Neuronal stem cell (in vitro differentiated cells): ENCODE measurements around the gene TIAM2.
A peak's percentile ranks its signal among the peaks of the same experiment; 100 is the strongest.

Experiments used
- DNase-seq: peaks from one replicate; pipeline ENCODE4 v3.0.0-alpha.2; 2013; ENCODE audit warnings: low spot score
- H2AFZ ChIP-seq: one replicate; pipeline ENCODE4 v1.6.1; 2013; ENCODE audit warnings: mild to moderate bottlenecking, low read length, inconsistent platforms
- H2AK5ac ChIP-seq: 2 replicates; pipeline ENCODE4 v1.6.1; 2013; ENCODE audit warnings: low read depth, mild to moderate bottlenecking, inconsistent platforms, low read length, moderate library complexity, mixed read lengths
- H2BK120ac ChIP-seq: 2 replicates; pipeline ENCODE4 v1.6.1; 2013; ENCODE audit warnings: low read depth, mild to moderate bottlenecking, inconsistent platforms, low read length, moderate library complexity, mixed read lengths
- H2BK12ac ChIP-seq: one replicate; pipeline ENCODE4 v1.6.1; 2013; ENCODE audit warnings: low read length, inconsistent platforms
- H2BK15ac ChIP-seq: 2 replicates; pipeline ENCODE4 v1.6.1; 2013; ENCODE audit warnings: mild to moderate bottlenecking, low read length, inconsistent platforms, mixed read lengths
- H2BK5ac ChIP-seq: one replicate; pipeline ENCODE4 v1.6.1; 2013; ENCODE audit warnings: inconsistent platforms, mild to moderate bottlenecking, low read length, moderate library complexity
- H3K14ac ChIP-seq: one replicate; pipeline ENCODE4 v1.6.1; 2013; ENCODE audit warnings: low read length, inconsistent platforms
- H3K18ac ChIP-seq: 2 replicates; pipeline ENCODE4 v1.6.1; 2013; ENCODE audit warnings: low read length, inconsistent platforms
- H3K23ac ChIP-seq: 2 replicates; pipeline ENCODE4 v1.6.1; 2013; ENCODE audit warnings: low read depth, mild to moderate bottlenecking, mixed read lengths, low read length, inconsistent platforms; ENCODE audit not compliant: poor library complexity
- H3K27ac ChIP-seq: replicated peaks from 3 replicates; pipeline ENCODE4 v1.5.1; 2013; ENCODE audit warnings: low read length, inconsistent platforms
- H3K27me3 ChIP-seq, 3 experiments: 2 replicates each; pipeline ENCODE4 v1.6.1; 2013; ENCODE audit warnings: low read length in 3 of 3, mild to moderate bottlenecking in 2 of 3, inconsistent platforms in 1 of 3, low read depth in 1 of 3, mixed read lengths in 1 of 3, moderate library complexity in 1 of 3; ENCODE audit not compliant: control insufficient read depth in 3 of 3, insufficient read depth in 3 of 3
- H3K36me3 ChIP-seq, 2 donors: replicated peaks in 1 of 2; 2 replicates each; pipeline ENCODE4 v1.6.1; 2013; ENCODE audit warnings: low read length in 2 of 2; ENCODE audit not compliant: control insufficient read depth in 2 of 2, insufficient read depth in 2 of 2
- H3K4ac ChIP-seq: 2 replicates; pipeline ENCODE4 v1.6.1; 2013; ENCODE audit warnings: inconsistent platforms, mild to moderate bottlenecking, low read length, moderate library complexity
- H3K4me1 ChIP-seq, 2 donors: 1 replicate in 1 of 2; 2 replicates in 1 of 2; pipeline ENCODE4 v1.6.1; 2013; ENCODE audit warnings: low read length in 2 of 2, low read depth in 1 of 2; ENCODE audit not compliant: control insufficient read depth in 2 of 2, insufficient read depth in 1 of 2
- H3K4me2 ChIP-seq: one replicate; pipeline ENCODE4 v1.6.1; 2013; ENCODE audit warnings: mild to moderate bottlenecking, low read length, inconsistent platforms; ENCODE audit not compliant: insufficient read depth, poor library complexity, severe bottlenecking
- H3K4me3 ChIP-seq, 2 donors: 2 replicates each; pipeline ENCODE4 v1.5.1; 2013; ENCODE audit warnings: low read length in 2 of 2, mild to moderate bottlenecking in 2 of 2, inconsistent platforms in 1 of 2, moderate library complexity in 1 of 2
- H3K79me1 ChIP-seq: one replicate; pipeline ENCODE4 v1.6.1; 2013; ENCODE audit warnings: low read depth, mild to moderate bottlenecking, inconsistent platforms, low read length, moderate library complexity
- H3K9ac ChIP-seq: one replicate; pipeline ENCODE4 v1.6.1; 2013; ENCODE audit warnings: mild to moderate bottlenecking, low read depth, low read length, inconsistent platforms; ENCODE audit not compliant: poor library complexity
- H3K9me3 ChIP-seq, 2 donors: replicated peaks in 1 of 2; 2 replicates each; pipeline versions ENCODE3 to v1.6.1; 2013; ENCODE audit warnings: low read length in 2 of 2, mild to moderate bottlenecking in 2 of 2, inconsistent platforms in 1 of 2, low read depth in 1 of 2, mixed read lengths in 1 of 2, moderate library complexity in 1 of 2; ENCODE audit not compliant: control insufficient read depth in 2 of 2, insufficient read depth in 1 of 2
- H4K8ac ChIP-seq: one replicate; pipeline ENCODE4 v1.6.1; 2013; ENCODE audit warnings: low read depth, mild to moderate bottlenecking, inconsistent platforms, low read length, moderate library complexity
- H4K91ac ChIP-seq: one replicate; pipeline ENCODE4 v1.6.1; 2013; ENCODE audit warnings: low read length, low read depth, mild to moderate bottlenecking, inconsistent platforms; ENCODE audit not compliant: poor library complexity
- WGBS, 2 donors: extraction: QIAGEN DNeasy Blood & Tissue Kit; methylation state at CpG; one replicate each; pipeline ENCODE4 v1.1.7; 2013; ENCODE audit warnings: missing lambda C conversion rate in 2 of 2, mixed read lengths in 1 of 2; ENCODE audit not compliant: insufficient read length in 2 of 2, insufficient replicate concordance in 1 of 2; ENCODE audit errors: extremely low coverage in 2 of 2; 5-methylcytosine and 5-hydroxymethylcytosine counted together

Gene TIAM2

DNA sequence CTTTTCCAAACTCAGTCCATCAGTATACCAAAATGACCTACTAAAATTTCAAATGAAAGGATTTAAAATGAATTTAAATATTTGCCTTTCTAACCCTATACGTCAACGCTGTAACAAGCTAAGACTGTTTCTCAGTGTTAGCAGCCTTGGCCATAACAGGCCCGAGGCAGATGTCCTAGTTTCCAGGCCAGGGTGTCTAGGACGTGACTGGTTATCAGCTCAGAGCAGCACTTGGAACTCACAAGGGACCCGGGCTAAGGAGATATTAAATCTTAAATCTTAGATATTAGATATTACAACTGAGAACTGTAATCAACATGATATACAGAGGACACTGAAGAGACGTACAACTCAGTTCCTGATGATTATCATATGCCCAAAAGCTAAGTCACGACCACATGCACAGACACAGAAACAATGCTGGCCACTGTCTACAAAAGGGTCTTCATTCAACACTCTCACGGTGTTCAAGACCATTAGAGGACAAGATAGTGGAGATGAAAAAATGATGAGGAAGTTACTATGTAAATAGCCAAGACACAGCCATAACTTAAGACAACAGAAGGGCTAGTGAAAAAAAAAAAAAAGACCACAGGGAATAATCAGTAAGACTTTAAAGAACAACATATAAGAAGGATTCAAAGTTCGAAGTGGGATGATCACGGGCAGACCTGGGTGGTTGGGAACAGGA lies 268.4 kb downstream of the TIAM2 start, which contains the start of gene CLDN20:
TSS of gene CLDN20 (plus strand) at position 641 of the 691 bp plus-strand sequence. CDS start 11,707 bp downstream, outside the sequence.
- Histone ChIP-seq H2BK120ac (no peak within 1 kb of the TSS), H3K23ac (no peak within 1 kb of the TSS), H2BK12ac (no peak within 1 kb of the TSS), H3K27ac (no peak within 1 kb of the TSS), H3K18ac (no peak within 1 kb of the TSS), H2AFZ (no peak within 1 kb of the TSS), H3K27me3 (no peaks in the 10 kb centered on the region), H3K14ac (no peak within 1 kb of the TSS), H3K4me2 (no peak within 1 kb of the TSS), H4K91ac (no peak within 1 kb of the TSS), H3K36me3 (peaks cover 8 to 45% of the 10 kb centered on the region in 2 donors), H4K8ac (no peak within 1 kb of the TSS), H2BK5ac (no peak within 1 kb of the TSS), H3K4me1 (peaks cover 16 to 18% of the 10 kb centered on the region in 2 donors), H3K9me3 (no peaks in the 10 kb centered on the region), H3K4ac (no peak within 1 kb of the TSS), H3K9ac (no peak within 1 kb of the TSS), H3K79me1 (no peaks in the 10 kb centered on the region), H2BK15ac (no peak within 1 kb of the TSS), H2AK5ac (no peak within 1 kb of the TSS), H3K4me3 (no peak within 1 kb of the TSS)
- WGBS, 2 donors: no CpG with 5 or more reads among the region's 10 CpGs
- no peak for DNase-seq

DNA sequence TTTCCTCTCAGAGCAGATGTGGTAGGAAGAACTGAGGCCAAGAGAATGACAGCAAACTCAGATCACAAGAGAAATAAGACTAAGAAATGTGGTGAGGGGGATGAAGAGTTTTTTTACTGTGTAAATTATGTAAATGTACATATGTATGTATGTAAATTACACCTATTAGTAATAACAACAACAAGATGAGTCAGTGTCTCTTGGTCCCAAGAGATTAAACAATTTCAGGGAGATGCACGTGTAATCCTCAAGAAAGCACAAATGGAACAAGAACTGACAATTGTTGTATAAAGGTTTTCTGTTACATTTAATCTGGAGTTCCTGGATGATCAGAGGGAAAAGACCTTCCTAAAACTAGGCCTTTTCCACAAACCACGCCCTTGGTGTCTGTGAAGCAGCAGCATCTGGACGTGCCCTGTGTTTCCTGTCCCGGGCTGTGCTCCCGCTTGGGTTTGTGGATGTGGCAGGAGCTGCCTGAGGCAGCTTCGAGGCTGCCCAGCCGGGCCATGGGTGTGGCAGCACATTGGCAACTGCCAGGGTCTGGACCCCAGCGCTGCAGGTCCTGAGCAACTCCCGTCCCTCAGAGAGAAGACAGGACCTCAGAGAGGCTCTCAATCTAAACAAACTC lies 269.7 kb downstream of the TIAM2 start:
- Histone ChIP-seq H3K9ac (no peak overlapping the region), H3K9me3 (no peaks in the 10 kb centered on the region), H3K4me1 (peaks cover 14% of the 10 kb centered on the region in 2 donors), H4K8ac (no peak overlapping the region), H3K79me1 (no peaks in the 10 kb centered on the region), H3K18ac (peak overlapping the region; percentile 5), H3K27me3 (no peaks in the 10 kb centered on the region), H3K4me2 (no peak overlapping the region), H3K27ac (no peak overlapping the region), H3K14ac (no peak overlapping the region), H3K4ac (no peak overlapping the region), H3K4me3 (no peak overlapping the region), H4K91ac (no peak overlapping the region), H2BK120ac (no peak overlapping the region), H2BK12ac (no peak overlapping the region), H2BK5ac (no peak overlapping the region), H3K23ac (no peak overlapping the region), H2AK5ac (no peak overlapping the region), H2BK15ac (no peak overlapping the region), H3K36me3 (peaks cover 3 to 34% of the 10 kb centered on the region in 2 donors), H2AFZ (no peak overlapping the region)
- DNase-seq: no peak
- no CpG with 5 or more reads among the region's 9 CpGs for WGBS, 2 donors

GRCh38 chr6:155265843-155266535 lies 270.9 kb downstream of the TIAM2 start:
- no peak overlapping the region for H3K18ac ChIP-seq
- peaks cover 2 to 27% of the 10 kb centered on the region in 2 donors for H3K36me3 ChIP-seq
- H2BK15ac ChIP-seq: no peak overlapping the region
- H3K4me2 ChIP-seq: no peak overlapping the region
- no peak overlapping the region for H4K91ac ChIP-seq
- H2AK5ac ChIP-seq: no peak overlapping the region
- no peak overlapping the region for H3K4ac ChIP-seq
- no peak overlapping the region for H3K23ac ChIP-seq
- no peak overlapping the region for H3K14ac ChIP-seq
- H2BK120ac ChIP-seq: no peak overlapping the region
- no peaks in the 10 kb centered on the region for H3K9me3 ChIP-seq
- H2BK12ac ChIP-seq: no peak overlapping the region
- H3K27me3 ChIP-seq: no peaks in the 10 kb centered on the region
- peaks cover 17 to 19% of the 10 kb centered on the region in 2 donors for H3K4me1 ChIP-seq
- no peak overlapping the region for H2BK5ac ChIP-seq
- H4K8ac ChIP-seq: no peak overlapping the region
- no peak for DNase-seq
- H2AFZ ChIP-seq: no peak overlapping the region
- no peaks in the 10 kb centered on the region for H3K79me1 ChIP-seq
- no CpG with 5 or more reads among the region's 4 CpGs for WGBS, 2 donors
- H3K9ac ChIP-seq: no peak overlapping the region
- H3K27ac ChIP-seq: no peak overlapping the region
- H3K4me3 ChIP-seq: no peak overlapping the region

DNA sequence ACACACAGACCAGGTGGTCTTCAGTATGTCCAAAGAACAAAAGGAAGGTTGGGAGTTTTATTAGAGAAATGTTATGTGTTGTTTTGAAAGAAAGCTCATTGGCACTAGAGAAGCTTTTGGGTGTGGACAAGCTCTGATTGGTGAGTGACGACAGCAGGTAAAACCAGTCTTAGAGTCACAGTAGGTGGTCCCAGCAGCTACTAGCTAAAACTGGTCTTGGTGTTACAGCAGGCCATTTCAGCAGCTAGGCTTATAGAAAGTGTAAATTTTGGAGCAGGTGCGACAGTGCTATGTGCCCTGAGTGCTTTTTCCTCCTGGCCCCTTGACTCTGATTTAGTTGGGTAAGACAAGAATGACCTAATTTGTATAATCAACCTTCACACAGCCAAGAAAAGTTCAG lies 272.3 kb downstream of the TIAM2 start:
- no peak overlapping the region for H2AFZ ChIP-seq
- H3K27me3 ChIP-seq: no peaks in the 10 kb centered on the region
- H4K91ac ChIP-seq: no peak overlapping the region
- peaks cover 10 to 20% of the 10 kb centered on the region in 2 donors for H3K4me1 ChIP-seq
- H2BK5ac ChIP-seq: no peak overlapping the region
- no peak overlapping the region for H2BK120ac ChIP-seq
- H3K4ac ChIP-seq: no peak overlapping the region
- no peak overlapping the region for H3K9ac ChIP-seq
- H3K79me1 ChIP-seq: no peaks in the 10 kb centered on the region
- peaks cover 2 to 27% of the 10 kb centered on the region in 2 donors for H3K36me3 ChIP-seq
- no peak overlapping the region for H3K4me2 ChIP-seq
- no peak overlapping the region for H4K8ac ChIP-seq
- no peak for DNase-seq
- no peaks in the 10 kb centered on the region for H3K9me3 ChIP-seq
- H3K23ac ChIP-seq: no peak overlapping the region
- H3K14ac ChIP-seq: no peak overlapping the region
- no peak overlapping the region for H2BK12ac ChIP-seq
- no peak overlapping the region for H3K18ac ChIP-seq
- H2BK15ac ChIP-seq: no peak overlapping the region
- no peak overlapping the region for H3K27ac ChIP-seq
- H2AK5ac ChIP-seq: no peak overlapping the region
- WGBS, 2 donors: no CpG with 5 or more reads among the region's 2 CpGs
- no peak overlapping the region for H3K4me3 ChIP-seq
